Osteoblast (primary cell): ENCODE data around the gene GJC3. TPM values are rescaled to one million over a fixed set of nuclear protein-coding genes. Genes with fewer than 3 reads are reported as not detected.

Source experiments
- DNase-seq: peaks from one replicate; pipeline ENCODE4 v3.0.0; 2011; ENCODE audit warnings: low spot score, mixed read lengths; ENCODE audit not compliant: insufficient read length; ENCODE audit errors: missing footprints
- H2AFZ ChIP-seq: 2 replicates; pipeline ENCODE4 v1.6.0; 2011; ENCODE audit warnings: mild to moderate bottlenecking, low read length
- H3K27ac ChIP-seq: 2 replicates; pipeline ENCODE4 v1.5.1; 2011; ENCODE audit warnings: mild to moderate bottlenecking, low read depth, low read length, moderate library complexity
- H3K27me3 ChIP-seq: 2 replicates; pipeline ENCODE4 v1.6.0; 2012; ENCODE audit warnings: mild to moderate bottlenecking, control low read depth, inconsistent platforms, low read length, moderate library complexity; ENCODE audit not compliant: insufficient read depth
- H3K36me3 ChIP-seq: 2 replicates; pipeline ENCODE4 v1.5.1; 2011; ENCODE audit warnings: mild to moderate bottlenecking, low read length, control low read depth, moderate library complexity; ENCODE audit not compliant: insufficient read depth
- H3K4me1 ChIP-seq: 2 replicates; pipeline ENCODE4 v1.5.1; 2011; ENCODE audit warnings: mild to moderate bottlenecking, low read length, control low read depth, moderate library complexity; ENCODE audit not compliant: insufficient read depth
- H3K4me2 ChIP-seq: 2 replicates; pipeline ENCODE4 v1.6.0; 2011; ENCODE audit warnings: mild to moderate bottlenecking, low read length; ENCODE audit not compliant: insufficient read depth
- H3K4me3 ChIP-seq: fragments of 200-600 bp; sonication (generic); 3 replicates; pipeline ENCODE4 v1.5.1; 2012; ENCODE audit warnings: mild to moderate bottlenecking, low read length, inconsistent platforms; ENCODE audit not compliant: insufficient read depth
- H3K79me2 ChIP-seq: 2 replicates; pipeline ENCODE4 v1.6.0; 2012; ENCODE audit warnings: mild to moderate bottlenecking, low read length, control low read depth, inconsistent platforms; ENCODE audit not compliant: insufficient read depth
- H3K9me3 ChIP-seq: 2 replicates; pipeline ENCODE4 v1.5.1; 2011; ENCODE audit warnings: low read depth, low read length, control low read depth
- H4K20me1 ChIP-seq: 2 replicates; pipeline ENCODE4 v1.6.0; 2012; ENCODE audit warnings: mild to moderate bottlenecking, low read length, control low read depth; ENCODE audit not compliant: insufficient read depth
- CTCF ChIP-seq: IDR thresholded peaks from 2 replicates; pipeline ENCODE4 v1.5.1; 2011; ENCODE audit warnings: mild to moderate bottlenecking, low read depth, low read length, moderate library complexity; ENCODE audit errors: extremely low read depth
- total RNA-seq: library from RNA; depleted of rRNA; stranded (reverse); fragments of >200 nt; gene quantifications from 2 replicates; pipeline ENCODE4 v1.2.3, GENCODE V29; 2012

Gene GJC3
- total RNA-seq, 1 donor: not detected

DNA sequence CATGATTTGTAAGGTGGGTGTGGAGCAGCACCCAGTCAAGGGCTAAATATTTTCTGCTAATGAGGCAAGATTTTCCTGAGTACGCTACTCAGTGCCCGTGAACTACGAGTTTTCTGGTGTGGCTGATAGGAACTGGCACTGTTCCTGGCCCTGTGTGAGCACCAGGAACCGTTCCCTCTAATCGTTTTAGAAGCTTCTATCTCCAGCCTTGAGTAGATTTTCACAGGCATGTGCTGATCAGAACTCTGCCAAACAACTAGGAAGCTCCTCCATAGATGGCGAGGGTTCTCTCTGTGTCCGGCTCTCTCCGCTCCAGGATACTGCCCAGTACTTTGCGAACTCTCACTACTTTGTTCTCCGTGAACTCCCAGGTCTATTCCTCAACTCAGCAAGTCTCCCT lies 27.8 kb downstream of the GJC3 start:
- H3K4me3 ChIP-seq: no peak overlapping the region
- H2AFZ ChIP-seq: no peak overlapping the region
- no peak overlapping the region for H3K4me2 ChIP-seq
- H3K27me3 ChIP-seq: no peaks in the 10 kb centered on the region
- no peaks in the 10 kb centered on the region for H3K9me3 ChIP-seq
- no peaks in the 10 kb centered on the region for H3K4me1 ChIP-seq
- peaks cover 6% of the 10 kb centered on the region for H4K20me1 ChIP-seq
- no peaks in the 10 kb centered on the region for H3K79me2 ChIP-seq
- no peak for TF ChIP-seq CTCF
- H3K27ac ChIP-seq: no peak overlapping the region
- H3K36me3 ChIP-seq: peaks cover 60% of the 10 kb centered on the region
- DNase-seq: no peak

- TF ChIP-seq CTCF: no peak
These were observed 29.4 kb downstream of the GJC3 start for GRCh38 chr7:99899830-99900519.

GRCh38 chr7:99898836-99899235 lies 30.6 kb downstream of the GJC3 start:
- Histone ChIP-seq H3K9me3 (no peaks in the 10 kb centered on the region), H3K36me3 (peaks cover 39% of the 10 kb centered on the region), H3K27me3 (no peaks in the 10 kb centered on the region), H3K4me2 (no peak overlapping the region), H3K79me2 (no peaks in the 10 kb centered on the region), H3K4me1 (no peaks in the 10 kb centered on the region), H3K27ac (no peak overlapping the region), H3K4me3 (no peak overlapping the region), H4K20me1 (peaks cover 3% of the 10 kb centered on the region), H2AFZ (no peak overlapping the region)
- DNase-seq: no peak
- TF ChIP-seq CTCF: no peak

More at GRCh38 chr7:99899830-99900519, 29.4 kb downstream of the GJC3 start:
- Histone ChIP-seq H3K36me3 (peaks cover 46% of the 10 kb centered on the region), H4K20me1 (peaks cover 6% of the 10 kb centered on the region), H3K4me2 (no peak overlapping the region), H3K27me3 (no peaks in the 10 kb centered on the region), H2AFZ (no peak overlapping the region), H3K79me2 (no peaks in the 10 kb centered on the region), H3K4me3 (no peak overlapping the region), H3K4me1 (no peaks in the 10 kb centered on the region), H3K9me3 (no peaks in the 10 kb centered on the region), H3K27ac (no peak overlapping the region)
- no peak for DNase-seq

GRCh38 chr7:99898023-99898357 lies 31.4 kb downstream of the GJC3 start:
- Histone ChIP-seq H3K79me2 (no peaks in the 10 kb centered on the region), H3K27me3 (no peaks in the 10 kb centered on the region), H3K4me1 (no peaks in the 10 kb centered on the region), H2AFZ (no peak overlapping the region), H3K36me3 (peaks cover 31% of the 10 kb centered on the region), H3K27ac (no peak overlapping the region), H3K4me3 (no peak overlapping the region), H4K20me1 (no peaks in the 10 kb centered on the region), H3K9me3 (no peaks in the 10 kb centered on the region), H3K4me2 (no peak overlapping the region)
- no peak for DNase-seq
- no peak for TF ChIP-seq CTCF
